ENCODE results near the gene FETUB. TPM values are rescaled to one million over a fixed set of nuclear protein-coding genes. Genes with fewer than 3 reads are reported as not detected.
A peak's percentile ranks its signal among the peaks of the same experiment; 100 is the strongest.

Gene FETUB
- total RNA-seq, 1 experiment from 2014 or later: not detected

DNA sequence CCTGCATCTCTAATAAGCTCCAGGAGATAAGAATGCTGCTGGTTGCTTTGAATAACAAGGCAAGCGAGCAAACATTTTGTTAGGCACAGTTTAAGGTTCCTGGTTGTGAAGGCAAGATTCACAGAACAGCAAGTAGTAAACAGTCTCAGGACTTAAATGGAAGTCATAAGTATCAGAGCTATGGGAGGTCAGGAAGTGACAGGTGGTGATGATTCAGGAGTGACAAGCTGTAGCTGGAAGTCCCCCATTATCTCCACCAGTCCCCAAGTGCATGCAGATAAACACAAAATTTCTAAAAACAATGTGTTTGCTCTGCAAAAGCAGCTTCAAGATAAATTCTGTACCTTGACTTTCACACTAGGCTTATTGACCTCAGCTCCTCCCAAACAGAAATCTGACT, 3.3 kb downstream of the FETUB start:
- BruUV-seq (replicated peaks): no TSS peak
- intact Hi-C loops (cut with micrococcal nuclease; ENCODE audit: unreplicated experiment): no loop called here
- TF ChIP-seq CTCF (conservative IDR thresholded peaks at IDR 0.05): no peak
- no peak for TF ChIP-seq EZH2 (IDR thresholded peaks at IDR 0.05; ENCODE audit: low read depth)
- no peaks in the 10 kb centered on the region for H3K9me2 ChIP-seq (ENCODE audit: insufficient read depth)
- ChIA-PET POLR2A (ENCODE audit: unreplicated experiment) (interaction anchor here (0.7 kb wide), 2 partner anchors 110 to 155 kb away, joined by 3 read pairs; no protein-coding TSS in a partner anchor), CTCF (interaction anchor here (0.6 to 2.0 kb wide), 2 partner anchors 26 to 990 kb away, joined by 3 to 8 read pairs; no protein-coding TSS in a partner anchor)
- H3K27ac ChIP-seq: no peak overlapping the region
- no peaks in the 10 kb centered on the region for H3K9me3 ChIP-seq (ENCODE audit: insufficient read depth, low read depth)
- H2AFZ ChIP-seq: no peak overlapping the region
- H3K4me3 ChIP-seq: no peak overlapping the region
- H3K4me1 ChIP-seq (replicated peaks; ENCODE audit: insufficient read depth): peaks cover 26% of the 10 kb centered on the region
- H4K20me1 ChIP-seq (ENCODE audit: insufficient read depth): no peaks in the 10 kb centered on the region
- no peak overlapping the region for H3K4me2 ChIP-seq
- no peak for DNase-seq
- H3F3A ChIP-seq (ENCODE audit: insufficient read depth, low read depth): peaks cover 12% of the 10 kb centered on the region; the same call in 1 of the 2 replicates
- no peaks in the 10 kb centered on the region for H3K79me2 ChIP-seq (ENCODE audit: low read depth)
- no peaks in the 10 kb centered on the region for H3K36me3 ChIP-seq (ENCODE audit: low read depth)
- no peaks in the 10 kb centered on the region for H3K27me3 ChIP-seq (ENCODE audit: insufficient read depth, low read depth)

DNA sequence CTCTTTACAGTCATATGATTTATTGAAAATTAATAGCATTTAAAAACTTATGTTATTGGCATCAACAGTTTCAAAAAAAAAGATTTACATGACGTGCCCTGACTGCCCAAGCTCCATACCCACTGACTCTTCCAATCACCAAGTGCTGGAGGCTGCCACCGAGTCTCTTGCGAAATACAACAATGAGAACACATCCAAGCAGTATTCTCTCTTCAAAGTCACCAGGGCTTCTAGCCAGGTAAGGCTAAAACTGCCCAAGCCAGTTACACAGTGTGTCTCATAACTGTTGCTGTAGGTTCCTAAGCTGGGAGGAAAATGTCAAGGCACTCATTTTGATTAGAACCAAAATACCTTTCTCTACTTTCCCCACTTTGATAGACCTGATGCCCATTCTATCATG, 4.5 kb downstream of the FETUB start:
- peaks cover 12% of the 10 kb centered on the region; the same call in 1 of the 2 replicates for H3F3A ChIP-seq (ENCODE audit: insufficient read depth, low read depth)
- no peaks in the 10 kb centered on the region for H4K20me1 ChIP-seq (ENCODE audit: insufficient read depth)
- BruUV-seq (replicated peaks): no TSS peak
- no peaks in the 10 kb centered on the region for H3K79me2 ChIP-seq (ENCODE audit: low read depth)
- H3K9me3 ChIP-seq (ENCODE audit: insufficient read depth, low read depth): no peaks in the 10 kb centered on the region
- H3K27me3 ChIP-seq (ENCODE audit: insufficient read depth, low read depth): no peaks in the 10 kb centered on the region
- H3K9me2 ChIP-seq (ENCODE audit: insufficient read depth): no peaks in the 10 kb centered on the region
- H3K36me3 ChIP-seq (ENCODE audit: low read depth): no peaks in the 10 kb centered on the region
- intact Hi-C loops (cut with micrococcal nuclease; ENCODE audit: unreplicated experiment): loop anchor here (2.0 kb wide), 1 partner anchor 28 kb away; no protein-coding TSS in a partner anchor
- H2AFZ ChIP-seq: no peak overlapping the region; the same call in 1 of the 2 replicates
- H3K4me1 ChIP-seq (replicated peaks; ENCODE audit: insufficient read depth): peaks cover 26% of the 10 kb centered on the region
- H3K4me2 ChIP-seq: peak overlapping the region; percentile 58
- no peak overlapping the region for H3K27ac ChIP-seq
- H3K4me3 ChIP-seq: no peak overlapping the region
- CTCF ChIA-PET: interaction anchor here (1.0 to 2.0 kb wide), 2 partner anchors 28 to 140 kb away, joined by 3 to 8 read pairs; no protein-coding TSS in a partner anchor
- POLR2A ChIA-PET (ENCODE audit: unreplicated experiment): no interaction called here
- peak; percentile 74 to 90 for DNase-seq
- TF ChIP-seq EZH2 (IDR thresholded peaks at IDR 0.05; ENCODE audit: low read depth) (no peak), CTCF (conservative IDR thresholded peaks at IDR 0.05) (no peak)

GRCh38 chr3:186646106-186646505, 5.9 kb downstream of the FETUB start:
- H2AFZ ChIP-seq: no peak overlapping the region
- no peaks in the 10 kb centered on the region for H3K36me3 ChIP-seq (ENCODE audit: low read depth)
- H3K9me3 ChIP-seq (ENCODE audit: insufficient read depth, low read depth): no peaks in the 10 kb centered on the region
- no peak for DNase-seq
- H3K4me3 ChIP-seq: no peak overlapping the region
- H3K27ac ChIP-seq: no peak overlapping the region
- CTCF ChIA-PET: no interaction called here
- H4K20me1 ChIP-seq (ENCODE audit: insufficient read depth): no peaks in the 10 kb centered on the region
- H3K4me1 ChIP-seq (replicated peaks; ENCODE audit: insufficient read depth): peaks cover 14% of the 10 kb centered on the region
- no peaks in the 10 kb centered on the region for H3K9me2 ChIP-seq (ENCODE audit: insufficient read depth)
- BruUV-seq (replicated peaks): no TSS peak
- H3K4me2 ChIP-seq: no peak overlapping the region
- no peaks in the 10 kb centered on the region for H3K79me2 ChIP-seq (ENCODE audit: low read depth)
- no peaks in the 10 kb centered on the region for H3K27me3 ChIP-seq (ENCODE audit: insufficient read depth, low read depth)
- 0 out of 2 replicates have a peak, but pooled peaks cover 6% of the 10 kb centered on the region for H3F3A ChIP-seq (ENCODE audit: insufficient read depth, low read depth)
- POLR2A ChIA-PET (ENCODE audit: unreplicated experiment): no interaction called here
- TF ChIP-seq CTCF (conservative IDR thresholded peaks at IDR 0.05) (no peak), EZH2 (IDR thresholded peaks at IDR 0.05; ENCODE audit: low read depth) (no peak)
- intact Hi-C loops (cut with micrococcal nuclease; ENCODE audit: unreplicated experiment): no loop called here

Data from PC-9 (cell line).